HepG2 (cell line): ENCODE results near the gene TPPP3. TPM values are rescaled to one million over a fixed set of nuclear protein-coding genes. Genes with fewer than 3 reads are reported as not detected.
A peak's percentile ranks its signal among the peaks of the same experiment; 100 is the strongest.

Experiments
- FOSL1 ChIP-seq: sonication (generic); formaldehyde crosslinking; IDR thresholded peaks from 2 replicates; pipeline ENCODE4 v1.9.0; 2021; ENCODE audit warnings: missing genetic modification reagents, borderline replicate concordance
- HES4 ChIP-seq: sonication (generic); formaldehyde crosslinking; IDR thresholded peaks from 2 replicates; pipeline ENCODE4 v1.9.0; 2021; ENCODE audit warnings: mild to moderate bottlenecking, missing genetic modification reagents, borderline replicate concordance
- HNRNPL ChIP-seq: fragments of 200-400 bp; formaldehyde crosslinking; IDR thresholded peaks from 2 replicates; pipeline ENCODE4 v1.6.1; 2017; ENCODE audit warnings: mild to moderate bottlenecking, low read depth, low read length
- NR2F6 ChIP-seq, 2 experiments: IDR thresholded peaks; 2 replicates each; pipeline ENCODE4 v1.6.1; 2016; ENCODE audit warnings: antibody characterized with exemption in 1 of 2, mild to moderate bottlenecking in 1 of 2
- NRL ChIP-seq: sonication (generic); formaldehyde crosslinking; IDR thresholded peaks from 2 replicates; pipeline ENCODE4 v1.5.0; 2020; ENCODE audit warnings: missing genetic modification reagents, mild to moderate bottlenecking, moderate library complexity, borderline replicate concordance
- RXRA ChIP-seq: sonication (generic); formaldehyde crosslinking; IDR thresholded peaks from 2 replicates; pipeline ENCODE4 v1.5.1; 2020; ENCODE audit warnings: missing genetic modification reagents
- ZBTB43 ChIP-seq: sonication (generic); formaldehyde crosslinking; conservative IDR thresholded peaks from 2 replicates; pipeline ENCODE4 v1.4.0; 2020; ENCODE audit warnings: missing genetic modification reagents
- ZNF136 ChIP-seq: sonication (generic); formaldehyde crosslinking; IDR thresholded peaks from 2 replicates; pipeline ENCODE4 v1.8.1; 2022; ENCODE audit warnings: low read depth, mild to moderate bottlenecking, moderate library complexity, missing genetic modification reagents
- ZNF224 ChIP-seq: sonication (generic); formaldehyde crosslinking; IDR thresholded peaks from 2 replicates; pipeline ENCODE4 v1.5.0; 2020; ENCODE audit warnings: mild to moderate bottlenecking, missing genetic modification reagents
- ZNF414 ChIP-seq: sonication (generic); formaldehyde crosslinking; IDR thresholded peaks from 2 replicates; pipeline ENCODE4 v1.5.0; 2020; ENCODE audit warnings: missing genetic modification reagents
- ZNF816 ChIP-seq: sonication (generic); formaldehyde crosslinking; IDR thresholded peaks from 2 replicates; pipeline ENCODE4 v1.8.0; 2022; ENCODE audit warnings: missing genetic modification reagents, mild to moderate bottlenecking, borderline replicate concordance
- ZSCAN12 ChIP-seq: sonication (generic); formaldehyde crosslinking; IDR thresholded peaks from 2 replicates; pipeline ENCODE4 v1.9.0; 2021; ENCODE audit warnings: mild to moderate bottlenecking, missing genetic modification reagents
- ZSCAN31 ChIP-seq: sonication (generic); formaldehyde crosslinking; IDR thresholded peaks from 2 replicates; pipeline ENCODE4 v1.5.0; 2020; ENCODE audit warnings: low read depth, mild to moderate bottlenecking, missing genetic modification reagents
- polyA plus RNA-seq, 8 experiments: library from polyadenylated mRNA; depleted of rRNA in 3 of 8; stranded (reverse) in 7 of 8; unstranded in 1 of 8; fragments of >200 nt; fragmentation: Illumina TruSeq in 4 of 8; extraction: Trizol in 4 of 8; gene quantifications; 2 replicates each; pipeline versions ENCODE4 v1.2.1 to v1.2.3, GENCODE V29; 2011 to 2016; ENCODE audit warnings: low read depth in 4 of 8, missing spikeins in 1 of 8, mixed read lengths in 1 of 8; ENCODE audit not compliant: insufficient read depth in 1 of 8
- total RNA-seq, 5 experiments: library from RNA; depleted of rRNA; stranded (reverse); fragments of >200 nt; fragmentation: Illumina TruSeq; extraction: Trizol; gene quantifications; 2 replicates each; pipeline ENCODE4 v1.2.3, GENCODE V29; 2016; ENCODE audit warnings: low read depth in 1 of 5
- TF ChIP-seq, protein P1 (sequence below): sonication (generic); formaldehyde crosslinking; IDR thresholded peaks from 2 replicates; pipeline ENCODE4 v1.4.0; 2020; ENCODE audit warnings: missing genetic modification reagents, low read depth, mild to moderate bottlenecking, borderline replicate concordance
- TF ChIP-seq, protein P2 (sequence below): sonication (generic); formaldehyde crosslinking; IDR thresholded peaks from 2 replicates; pipeline ENCODE4 v1.8.0; 2022; ENCODE audit warnings: mild to moderate bottlenecking, missing genetic modification reagents, borderline replicate concordance
- TF ChIP-seq, protein P3 (sequence below): sonication (generic); formaldehyde crosslinking; IDR thresholded peaks from 2 replicates; pipeline ENCODE4 v1.4.0; 2020; ENCODE audit warnings: missing genetic modification reagents, borderline replicate concordance

TPPP3 gene
- total and polyA plus RNA-seq, 2 of the 13 experiments (the other 11 are each of a cell fraction or from before 2014, with no cell fraction given), result 0.16 to 0.44 TPM

DNA sequence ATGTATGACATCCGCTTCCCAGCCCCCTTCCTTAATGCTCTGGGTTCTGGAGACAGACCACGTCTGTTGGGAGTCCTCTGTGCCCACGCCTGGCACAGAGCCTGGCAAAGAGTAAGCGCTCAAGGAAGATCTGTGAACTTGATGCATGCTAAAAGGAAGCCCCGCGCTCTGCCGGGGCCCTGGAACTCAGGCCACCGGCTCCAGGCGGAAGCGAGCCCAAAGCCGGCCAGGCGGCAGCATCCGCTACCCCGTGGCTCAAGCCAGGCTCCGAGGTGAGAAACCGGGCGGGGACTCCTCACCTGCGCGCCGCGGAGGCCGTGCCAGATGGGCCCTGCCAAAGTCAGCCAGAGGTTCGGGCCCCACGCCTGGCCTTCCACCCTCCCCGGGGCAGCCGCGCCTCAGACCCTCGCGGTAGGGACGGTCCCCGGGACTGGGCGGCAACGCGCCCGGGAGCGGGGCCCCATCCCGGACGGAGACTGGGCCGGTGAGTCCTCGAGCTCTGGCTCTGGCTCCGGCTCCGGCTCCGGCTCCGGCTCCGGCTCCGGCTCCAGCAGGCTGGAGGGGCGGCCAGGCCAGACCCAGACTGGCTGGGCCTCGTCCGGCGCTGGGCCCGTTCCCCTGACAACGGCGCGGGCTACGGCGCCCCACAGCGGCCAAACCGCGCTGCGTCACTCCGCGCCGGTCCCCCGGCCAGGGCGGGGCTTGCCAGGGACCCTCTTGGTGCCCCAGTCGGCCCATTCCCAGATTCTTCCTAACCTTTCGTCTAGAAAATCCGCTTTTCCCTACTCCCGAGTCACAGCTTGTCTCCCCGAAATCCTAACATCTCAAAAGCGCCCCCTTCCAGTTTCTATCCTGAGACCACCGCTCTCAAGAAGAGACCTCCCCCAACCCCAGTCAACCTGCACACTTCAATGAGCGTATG lies 22.8 kb upstream of the TPPP3 start, which contains the start of gene ZDHHC1 (continued):
- TF ChIP-seq ZBTB43 (CRISPR knock-in tag) (peak; percentile 60), ZNF136 (peak; percentile 42; the same call in 1 of the 2 replicates), RXRA (peak; percentile 60; the same call in 1 of the 2 replicates), ZSCAN12 (CRISPR knock-in tag) (0 out of 2 replicates have a peak, but pooled peaks have one; percentile 88), HES4 (CRISPR knock-in tag) (peak; percentile 28; the same call in 1 of the 2 replicates), FOSL1 (peak; percentile 58; the same call in 1 of the 2 replicates), NR2F6 (IDR thresholded peaks at IDR 0.05) (no peak), NR2F6 (CRISPR knock-in tag; IDR thresholded peaks at IDR 0.05) (no peak), ZNF816 (0 out of 2 replicates have a peak, but pooled peaks have one; percentile 57), ZSCAN31 (peak; percentile 84), HNRNPL (no peak), NRL (peak; percentile 47; the same call in 1 of the 2 replicates), ZNF414 (0 out of 2 replicates have a peak, but pooled peaks have one; percentile 64), ZNF224 (CRISPR knock-in tag) (0 out of 2 replicates have a peak, but pooled peaks have one; percentile 15)
- TF ChIP-seq, protein P1, sequence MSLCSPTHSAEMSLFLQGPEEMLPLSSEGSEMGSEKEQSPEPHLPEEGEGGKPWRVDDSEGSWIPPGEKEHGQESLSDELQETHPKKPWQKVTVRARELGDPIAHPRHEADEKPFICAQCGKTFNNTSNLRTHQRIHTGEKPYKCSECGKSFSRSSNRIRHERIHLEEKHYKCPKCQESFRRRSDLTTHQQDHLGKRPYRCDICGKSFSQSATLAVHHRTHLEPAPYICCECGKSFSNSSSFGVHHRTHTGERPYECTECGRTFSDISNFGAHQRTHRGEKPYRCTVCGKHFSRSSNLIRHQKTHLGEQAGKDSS (CRISPR knock-in tag), result 0 out of 2 replicates have a peak, but pooled peaks have one; percentile 18
- TF ChIP-seq, protein P2, sequence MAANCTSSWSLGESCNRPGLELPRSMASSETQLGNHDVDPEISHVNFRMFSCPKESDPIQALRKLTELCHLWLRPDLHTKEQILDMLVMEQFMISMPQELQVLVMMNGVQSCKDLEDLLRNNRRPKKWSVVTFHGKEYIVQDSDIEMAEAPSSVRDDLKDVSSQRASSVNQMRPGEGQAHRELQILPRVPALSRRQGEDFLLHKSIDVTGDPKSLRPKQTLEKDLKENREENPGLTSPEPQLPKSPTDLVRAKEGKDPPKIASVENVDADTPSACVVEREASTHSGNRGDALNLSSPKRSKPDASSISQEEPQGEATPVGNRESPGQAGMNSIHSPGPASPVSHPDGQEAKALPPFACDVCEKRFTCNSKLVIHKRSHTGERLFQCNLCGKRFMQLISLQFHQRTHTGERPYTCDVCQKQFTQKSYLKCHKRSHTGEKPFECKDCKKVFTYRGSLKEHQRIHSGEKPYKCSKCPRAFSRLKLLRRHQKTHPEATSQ (CRISPR knock-in tag), result 0 out of 2 replicates have a peak, but pooled peaks have one; percentile 36
- TF ChIP-seq, protein P3, sequence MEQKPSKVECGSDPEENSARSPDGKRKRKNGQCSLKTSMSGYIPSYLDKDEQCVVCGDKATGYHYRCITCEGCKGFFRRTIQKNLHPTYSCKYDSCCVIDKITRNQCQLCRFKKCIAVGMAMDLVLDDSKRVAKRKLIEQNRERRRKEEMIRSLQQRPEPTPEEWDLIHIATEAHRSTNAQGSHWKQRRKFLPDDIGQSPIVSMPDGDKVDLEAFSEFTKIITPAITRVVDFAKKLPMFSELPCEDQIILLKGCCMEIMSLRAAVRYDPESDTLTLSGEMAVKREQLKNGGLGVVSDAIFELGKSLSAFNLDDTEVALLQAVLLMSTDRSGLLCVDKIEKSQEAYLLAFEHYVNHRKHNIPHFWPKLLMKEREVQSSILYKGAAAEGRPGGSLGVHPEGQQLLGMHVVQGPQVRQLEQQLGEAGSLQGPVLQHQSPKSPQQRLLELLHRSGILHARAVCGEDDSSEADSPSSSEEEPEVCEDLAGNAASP, result 0 out of 2 replicates have a peak, but pooled peaks have one; percentile 10
